Fibroblast of mammary gland (primary cell): Measurements from ENCODE around the gene RTL5.

Experiments
- DNase-seq: peaks from one replicate; pipeline ENCODE4 v3.0.0-alpha.2; 2010; ENCODE audit warnings: low read depth
- H3K4me3 ChIP-seq: 2 replicates; pipeline ENCODE4 v1.5.1; 2011; ENCODE audit warnings: low read depth, mild to moderate bottlenecking, low read length, moderate library complexity; ENCODE audit not compliant: control insufficient read depth
- TF ChIP-seq, protein P1 (sequence below): conservative IDR thresholded peaks from 2 replicates; pipeline ENCODE4 v1.5.1; 2011; ENCODE audit warnings: low read depth, low read length, inconsistent platforms; ENCODE audit not compliant: control insufficient read depth, insufficient read depth

The RTL5 gene

GRCh38 chrX:72130156-72130761 is 1.5 kb downstream of the RTL5 start:
- TF ChIP-seq, protein P1, sequence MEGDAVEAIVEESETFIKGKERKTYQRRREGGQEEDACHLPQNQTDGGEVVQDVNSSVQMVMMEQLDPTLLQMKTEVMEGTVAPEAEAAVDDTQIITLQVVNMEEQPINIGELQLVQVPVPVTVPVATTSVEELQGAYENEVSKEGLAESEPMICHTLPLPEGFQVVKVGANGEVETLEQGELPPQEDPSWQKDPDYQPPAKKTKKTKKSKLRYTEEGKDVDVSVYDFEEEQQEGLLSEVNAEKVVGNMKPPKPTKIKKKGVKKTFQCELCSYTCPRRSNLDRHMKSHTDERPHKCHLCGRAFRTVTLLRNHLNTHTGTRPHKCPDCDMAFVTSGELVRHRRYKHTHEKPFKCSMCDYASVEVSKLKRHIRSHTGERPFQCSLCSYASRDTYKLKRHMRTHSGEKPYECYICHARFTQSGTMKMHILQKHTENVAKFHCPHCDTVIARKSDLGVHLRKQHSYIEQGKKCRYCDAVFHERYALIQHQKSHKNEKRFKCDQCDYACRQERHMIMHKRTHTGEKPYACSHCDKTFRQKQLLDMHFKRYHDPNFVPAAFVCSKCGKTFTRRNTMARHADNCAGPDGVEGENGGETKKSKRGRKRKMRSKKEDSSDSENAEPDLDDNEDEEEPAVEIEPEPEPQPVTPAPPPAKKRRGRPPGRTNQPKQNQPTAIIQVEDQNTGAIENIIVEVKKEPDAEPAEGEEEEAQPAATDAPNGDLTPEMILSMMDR: no peak
- DNase-seq: no peak
- no peak overlapping the region for H3K4me3 ChIP-seq

DNA sequence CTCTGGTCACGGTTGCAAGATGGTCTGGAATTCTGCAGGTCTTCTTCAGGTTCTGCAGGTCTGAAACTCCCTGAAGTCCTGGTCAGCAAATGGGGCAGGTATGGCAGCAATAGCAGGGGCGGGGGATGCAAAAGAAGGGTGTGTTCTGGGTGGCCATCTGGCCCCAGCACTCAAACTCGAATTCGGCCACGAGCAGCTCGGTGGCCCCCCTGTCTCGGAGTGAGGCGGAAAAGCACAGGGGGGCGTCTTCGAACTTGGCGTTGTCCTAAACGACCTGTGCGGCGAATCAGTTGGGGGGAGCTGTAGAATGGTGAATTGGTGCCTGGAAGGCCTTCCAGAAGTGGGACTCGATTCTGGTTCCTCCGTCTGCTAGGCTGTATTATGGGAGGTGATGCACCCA is 2.1 kb downstream of the RTL5 start:
- TF ChIP-seq, protein P1: no peak
- DNase-seq: no peak
- no peak overlapping the region for H3K4me3 ChIP-seq

- TF ChIP-seq, protein P1: peak; percentile 48
- H3K4me3 ChIP-seq: no peak overlapping the region
- DNase-seq: peak; percentile 18
These were observed 2.8 kb downstream of the RTL5 start for GRCh38 chrX:72128881-72129280.

DNA sequence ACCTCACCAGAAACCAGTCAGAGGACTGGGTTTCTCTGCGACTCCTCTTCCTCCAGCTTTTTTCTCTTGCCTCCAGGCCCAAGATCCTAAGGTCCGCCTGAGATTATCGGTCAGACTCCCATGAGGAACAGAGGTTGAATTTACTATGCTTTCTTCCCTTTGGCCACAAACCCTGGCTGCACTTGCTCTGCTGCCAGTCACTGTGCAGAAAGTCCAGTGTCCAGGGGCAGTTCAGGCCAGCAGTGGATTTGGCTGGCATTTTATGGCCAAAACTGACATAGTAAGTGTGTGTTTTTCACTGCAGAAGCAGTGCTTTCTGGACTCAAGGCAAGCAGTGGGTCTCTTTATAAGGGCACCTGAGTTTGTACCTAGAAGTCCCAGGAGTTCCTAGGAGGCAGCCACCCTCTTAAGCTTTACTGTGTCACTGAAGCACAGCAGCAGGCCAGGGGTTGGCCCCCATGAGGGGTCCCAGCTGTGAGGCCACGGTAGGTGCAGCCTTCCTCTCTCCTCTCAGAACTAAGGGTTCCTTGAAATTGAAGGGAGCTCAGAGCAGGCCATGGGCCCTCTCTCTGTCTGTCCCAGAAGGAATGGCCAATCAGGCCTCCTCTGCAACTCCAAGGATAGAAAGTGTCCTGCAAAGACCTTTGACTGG is 3.4 kb downstream of the RTL5 start:
- H3K4me3 ChIP-seq: no peak overlapping the region
- no peak for DNase-seq
- TF ChIP-seq, protein P1: no peak

GRCh38 chrX:72127332-72127731 is 4.4 kb downstream of the RTL5 start:
- H3K4me3 ChIP-seq: no peak overlapping the region
- DNase-seq: no peak
- TF ChIP-seq, protein P1: no peak

DNA sequence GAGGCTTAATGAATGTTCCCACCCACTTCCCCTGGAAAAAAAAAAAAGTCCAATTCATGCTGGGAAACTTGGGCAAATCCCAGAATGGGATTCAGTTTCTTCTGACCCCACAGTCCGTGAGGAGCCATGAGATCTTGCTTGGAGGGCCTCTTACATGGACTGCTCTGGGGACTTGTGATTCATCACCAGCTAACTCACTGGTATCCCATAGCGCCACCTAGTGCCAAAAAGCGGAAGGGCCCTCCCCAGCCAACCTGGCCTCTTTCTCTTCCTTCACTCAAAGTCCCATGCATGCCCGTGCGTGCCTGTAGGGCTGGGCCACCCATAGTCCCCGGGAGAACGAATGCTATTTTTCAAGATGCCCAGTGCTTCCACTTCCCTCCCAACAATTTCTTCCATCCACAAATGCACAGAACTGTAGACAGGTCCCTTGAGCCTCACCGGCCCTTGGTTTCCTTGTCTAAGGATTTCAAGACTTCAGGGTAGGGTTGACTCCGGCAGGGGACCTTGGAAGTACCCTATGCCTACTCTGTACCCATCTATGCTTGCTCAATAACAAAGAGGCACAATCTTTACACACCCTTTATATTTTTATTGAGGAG is 5.1 kb downstream of the RTL5 start:
- H3K4me3 ChIP-seq: no peak overlapping the region
- DNase-seq: peak; percentile 92
- TF ChIP-seq, protein P1: peak; percentile 94
